PC-9 (cell line): Measurements from ENCODE around the gene ALG14.

ENCODE experiments used
- EZH2 ChIP-seq: fragments of 200-600 bp; sonication (generic); IDR thresholded peaks from 2 replicates; pipeline ENCODE4 v1.8.0; 2017; ENCODE audit warnings: antibody characterized with exemption, low read depth
- TF ChIP-seq, protein P1 (sequence below): fragments of 200-600 bp; sonication (generic); conservative IDR thresholded peaks from 2 replicates; pipeline ENCODE4 v1.6.1; 2017; ENCODE audit warnings: mixed run types, antibody characterized with exemption, mild to moderate bottlenecking, moderate library complexity

DNA sequence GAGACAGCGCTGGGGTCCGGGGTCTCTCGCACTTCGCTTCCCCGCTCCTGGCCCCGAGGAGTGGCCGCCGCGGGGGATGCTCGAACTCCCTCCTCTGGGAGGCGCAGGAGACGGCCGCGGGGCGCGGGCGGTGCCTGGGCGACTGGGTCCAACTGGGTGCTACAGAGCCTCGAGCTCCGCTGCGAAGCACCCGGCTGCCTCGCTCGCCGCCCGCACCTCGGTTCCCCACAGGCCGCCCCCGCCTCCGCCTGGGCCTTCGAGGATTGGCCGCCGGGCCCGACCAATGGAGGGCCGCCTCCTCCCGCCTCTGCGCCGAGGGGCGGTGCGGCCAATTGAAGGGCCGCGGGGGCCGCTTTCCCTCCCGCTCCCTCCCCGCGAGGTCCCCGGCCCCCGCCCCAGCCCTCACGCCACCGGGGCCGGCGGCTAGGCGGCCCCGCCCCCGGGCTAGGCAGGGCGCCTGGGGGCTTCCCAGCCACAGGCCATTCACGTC is 145.8 kb downstream of the ALG14 start, which contains the start of gene CNN3:
- TF ChIP-seq, protein P1, sequence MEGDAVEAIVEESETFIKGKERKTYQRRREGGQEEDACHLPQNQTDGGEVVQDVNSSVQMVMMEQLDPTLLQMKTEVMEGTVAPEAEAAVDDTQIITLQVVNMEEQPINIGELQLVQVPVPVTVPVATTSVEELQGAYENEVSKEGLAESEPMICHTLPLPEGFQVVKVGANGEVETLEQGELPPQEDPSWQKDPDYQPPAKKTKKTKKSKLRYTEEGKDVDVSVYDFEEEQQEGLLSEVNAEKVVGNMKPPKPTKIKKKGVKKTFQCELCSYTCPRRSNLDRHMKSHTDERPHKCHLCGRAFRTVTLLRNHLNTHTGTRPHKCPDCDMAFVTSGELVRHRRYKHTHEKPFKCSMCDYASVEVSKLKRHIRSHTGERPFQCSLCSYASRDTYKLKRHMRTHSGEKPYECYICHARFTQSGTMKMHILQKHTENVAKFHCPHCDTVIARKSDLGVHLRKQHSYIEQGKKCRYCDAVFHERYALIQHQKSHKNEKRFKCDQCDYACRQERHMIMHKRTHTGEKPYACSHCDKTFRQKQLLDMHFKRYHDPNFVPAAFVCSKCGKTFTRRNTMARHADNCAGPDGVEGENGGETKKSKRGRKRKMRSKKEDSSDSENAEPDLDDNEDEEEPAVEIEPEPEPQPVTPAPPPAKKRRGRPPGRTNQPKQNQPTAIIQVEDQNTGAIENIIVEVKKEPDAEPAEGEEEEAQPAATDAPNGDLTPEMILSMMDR, result no peak
- no peak for TF ChIP-seq EZH2
